ENCODE measurements around the gene CDH8. TPM values are rescaled to one million over a fixed set of nuclear protein-coding genes. Genes with fewer than 3 reads are reported as not detected.

Gene CDH8
- total RNA-seq, 1 experiment from 2014 or later: 1.7 TPM

DNA sequence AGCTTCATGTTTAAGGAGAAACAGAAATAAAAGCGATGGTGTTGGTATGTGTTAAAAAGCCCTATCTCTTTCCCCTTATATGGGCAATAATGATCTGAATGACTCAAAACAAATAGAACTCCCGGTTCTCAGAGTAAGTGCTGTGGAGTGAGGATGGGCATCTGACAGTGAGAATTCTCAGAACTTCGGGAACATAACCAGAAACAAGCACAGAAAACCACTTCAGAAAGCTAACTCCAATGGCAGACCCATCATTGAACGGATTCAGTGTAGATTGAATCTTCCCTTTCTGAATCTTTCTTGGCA is 67.2 kb downstream of the CDH8 start:
- Mint-ChIP-seq H3K4me3 (ENCODE audit: unreplicated experiment) (no peak overlapping the region), H3K27ac (ENCODE audit: unreplicated experiment) (no peak overlapping the region), H3K36me3 (ENCODE audit: insufficient read depth, unreplicated experiment) (no peaks in the 10 kb centered on the region), H3K4me1 (ENCODE audit: low read depth, unreplicated experiment) (no peaks in the 10 kb centered on the region), H3K27me3 (ENCODE audit: insufficient read depth, unreplicated experiment) (peaks cover 3% of the 10 kb centered on the region), H3K9me3 (ENCODE audit: unreplicated experiment) (peaks cover 19% of the 10 kb centered on the region)
- no TSS peak for BruUV-seq (replicated peaks)
- H3K36me3 ChIP-seq (ENCODE audit: control insufficient read depth, insufficient read depth, low read length): no peaks in the 10 kb centered on the region
- H3K4me3 ChIP-seq (ENCODE audit: low read depth, low read length): no peak overlapping the region
- H3K9me3 ChIP-seq: no peaks in the 10 kb centered on the region; the same call in 1 of the 2 replicates
- TF ChIP-seq CTCF (IDR thresholded peaks at IDR 0.05; ENCODE audit: insufficient read depth in 1 of 2, low read depth in 1 of 2, low read length in 1 of 2, severe bottlenecking in 1 of 2, unreplicated experiment in 1 of 2): no peak
- POLR2A ChIA-PET: no interaction called here
- CTCF ChIA-PET: no interaction called here
- DNase-seq: no peak
- no peaks in the 10 kb centered on the region for H3K4me1 ChIP-seq
- H3K27me3 ChIP-seq (replicated peaks; ENCODE audit: control insufficient read depth, insufficient read depth, low read length): no peaks in the 10 kb centered on the region
- intact Hi-C loops (cut with micrococcal nuclease; ENCODE audit: unreplicated experiment): no loop called here

DNA sequence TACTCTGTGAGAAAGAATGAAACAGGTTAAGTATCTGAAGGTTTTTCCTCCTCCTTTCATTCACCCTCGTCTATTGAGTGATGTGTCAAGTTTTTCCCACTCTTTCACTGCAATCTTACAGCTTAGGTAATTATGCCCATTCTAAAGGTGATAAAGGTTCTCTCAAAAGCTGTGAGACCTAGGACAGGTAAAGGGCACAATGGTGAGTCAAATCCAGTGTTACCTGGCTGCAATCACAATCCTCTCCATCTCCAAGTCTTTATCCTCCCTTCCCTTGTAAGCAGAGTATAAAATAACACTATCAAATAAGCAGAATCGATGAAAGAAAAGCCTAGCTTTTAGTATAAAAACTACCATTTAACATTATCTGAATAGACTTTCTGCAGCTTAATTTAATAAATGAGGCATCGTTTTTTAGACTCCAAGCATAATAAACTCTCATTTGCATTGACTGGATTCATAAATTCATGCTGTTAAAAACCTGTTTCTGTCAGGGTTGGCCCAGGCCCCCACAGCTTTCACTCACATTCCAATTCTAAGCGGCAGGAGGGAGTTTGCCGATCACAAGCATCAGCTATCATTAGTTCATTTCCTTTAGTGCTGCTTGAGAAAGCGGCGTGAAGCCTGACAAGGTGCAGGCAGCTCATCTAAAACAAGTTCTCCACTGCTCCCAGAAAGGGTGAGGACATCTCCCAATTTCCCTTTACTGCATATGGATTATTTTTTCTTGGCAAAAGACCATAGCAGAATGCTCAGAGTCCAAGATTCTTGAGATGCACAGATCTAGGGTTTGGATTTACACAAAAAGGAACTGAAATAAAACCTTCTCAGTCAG is 67.8 kb downstream of the CDH8 start:
- Histone ChIP-seq H3K9me3 (no peaks in the 10 kb centered on the region; the same call in 1 of the 2 replicates), H3K27me3 (replicated peaks; ENCODE audit: control insufficient read depth, insufficient read depth, low read length) (no peaks in the 10 kb centered on the region), H3K4me1 (no peaks in the 10 kb centered on the region), H3K36me3 (ENCODE audit: control insufficient read depth, insufficient read depth, low read length) (no peaks in the 10 kb centered on the region), H3K4me3 (ENCODE audit: low read depth, low read length) (no peak overlapping the region)
- no peak for DNase-seq
- BruUV-seq (replicated peaks): no TSS peak
- CTCF ChIA-PET: no interaction called here
- Mint-ChIP-seq H3K4me3 (ENCODE audit: unreplicated experiment) (no peak overlapping the region), H3K27me3 (ENCODE audit: insufficient read depth, unreplicated experiment) (peaks cover 3% of the 10 kb centered on the region), H3K36me3 (ENCODE audit: insufficient read depth, unreplicated experiment) (no peaks in the 10 kb centered on the region), H3K4me1 (ENCODE audit: low read depth, unreplicated experiment) (no peaks in the 10 kb centered on the region), H3K27ac (ENCODE audit: unreplicated experiment) (no peak overlapping the region), H3K9me3 (ENCODE audit: unreplicated experiment) (peaks cover 19% of the 10 kb centered on the region)
- POLR2A ChIA-PET: no interaction called here
- intact Hi-C loops (cut with micrococcal nuclease; ENCODE audit: unreplicated experiment): no loop called here
- no peak for TF ChIP-seq CTCF (IDR thresholded peaks at IDR 0.05; ENCODE audit: insufficient read depth in 1 of 2, low read depth in 1 of 2, low read length in 1 of 2, severe bottlenecking in 1 of 2, unreplicated experiment in 1 of 2)

GRCh38 chr16:61957075-61957855 is 79.0 kb downstream of the CDH8 start:
- Mint-ChIP-seq H3K9me3 (ENCODE audit: unreplicated experiment) (no peaks in the 10 kb centered on the region), H3K4me1 (ENCODE audit: low read depth, unreplicated experiment) (peaks cover 6% of the 10 kb centered on the region), H3K36me3 (ENCODE audit: insufficient read depth, unreplicated experiment) (no peaks in the 10 kb centered on the region), H3K4me3 (ENCODE audit: unreplicated experiment) (no peak overlapping the region), H3K27ac (ENCODE audit: unreplicated experiment) (no peak overlapping the region), H3K27me3 (ENCODE audit: insufficient read depth, unreplicated experiment) (no peaks in the 10 kb centered on the region)
- Histone ChIP-seq H3K4me1 (peaks cover 5% of the 10 kb centered on the region; the same call in 1 of the 2 replicates), H3K27me3 (replicated peaks; ENCODE audit: control insufficient read depth, insufficient read depth, low read length) (no peaks in the 10 kb centered on the region), H3K9me3 (peaks cover 4% of the 10 kb centered on the region), H3K36me3 (ENCODE audit: control insufficient read depth, insufficient read depth, low read length) (no peaks in the 10 kb centered on the region), H3K4me3 (ENCODE audit: low read depth, low read length) (no peak overlapping the region)
- BruUV-seq (replicated peaks): no TSS peak
- TF ChIP-seq CTCF (IDR thresholded peaks at IDR 0.05; ENCODE audit: insufficient read depth in 1 of 2, low read depth in 1 of 2, low read length in 1 of 2, severe bottlenecking in 1 of 2, unreplicated experiment in 1 of 2): no peak
- DNase-seq: no peak
- intact Hi-C loops (cut with micrococcal nuclease; ENCODE audit: unreplicated experiment): no loop called here
- POLR2A ChIA-PET: no interaction called here
- CTCF ChIA-PET: no interaction called here

All from Caco-2 (cell line).